SJCRH30 (cell line): Measurements from ENCODE around the gene ENAM. TPM values are rescaled to one million over a fixed set of nuclear protein-coding genes. Genes with fewer than 3 reads are reported as not detected.
A peak's percentile ranks its signal among the peaks of the same experiment; 100 is the strongest.
"Not testable (repeated sequence)": the region's sequence is repeated elsewhere in the genome, so short reads cannot be mapped to it uniquely, and the experiment has no call there.

ENCODE experiments used
- DNase-seq, 2 experiments: peaks; one replicate each; pipeline ENCODE4 v3.0.0-alpha.2; 2015 to 2020
- H3K27ac ChIP-seq: fragments of 250-450 bp; sonication (Bioruptor Pico); 2 replicates; pipeline ENCODE4 v1.5.1; 2020; ENCODE audit warnings: mild to moderate bottlenecking, moderate library complexity
- H3K27me3 ChIP-seq: fragments of 250-450 bp; sonication (Bioruptor Pico); 2 replicates; pipeline ENCODE4 v1.5.1; 2020; ENCODE audit warnings: mild to moderate bottlenecking, moderate library complexity
- H3K36me3 ChIP-seq: fragments of 250-450 bp; sonication (Bioruptor Pico); 2 replicates; pipeline ENCODE4 v1.5.1; 2020; ENCODE audit warnings: mild to moderate bottlenecking, moderate library complexity
- H3K4me1 ChIP-seq: fragments of 250-450 bp; sonication (Bioruptor Pico); 2 replicates; pipeline ENCODE4 v1.5.1; 2020; ENCODE audit warnings: mild to moderate bottlenecking, moderate library complexity
- H3K4me3 ChIP-seq: fragments of 250-450 bp; sonication (Bioruptor Pico); 2 replicates; pipeline ENCODE4 v1.5.1; 2020; ENCODE audit warnings: mild to moderate bottlenecking, moderate library complexity
- H3K9me3 ChIP-seq: fragments of 250-450 bp; sonication (Bioruptor Pico); replicated peaks from 2 replicates; pipeline ENCODE4 v1.5.1; 2020; ENCODE audit warnings: mild to moderate bottlenecking, moderate library complexity
- total RNA-seq: library from RNA; depleted of rRNA; stranded (reverse); fragments of >200 nt; shearing (Covaris generic); gene quantifications from 2 replicates; pipeline ENCODE4 v1.2.3, GENCODE V29; 2014

The ENAM gene
- total RNA-seq, 1 experiment from 2014 or later: not detected

DNA sequence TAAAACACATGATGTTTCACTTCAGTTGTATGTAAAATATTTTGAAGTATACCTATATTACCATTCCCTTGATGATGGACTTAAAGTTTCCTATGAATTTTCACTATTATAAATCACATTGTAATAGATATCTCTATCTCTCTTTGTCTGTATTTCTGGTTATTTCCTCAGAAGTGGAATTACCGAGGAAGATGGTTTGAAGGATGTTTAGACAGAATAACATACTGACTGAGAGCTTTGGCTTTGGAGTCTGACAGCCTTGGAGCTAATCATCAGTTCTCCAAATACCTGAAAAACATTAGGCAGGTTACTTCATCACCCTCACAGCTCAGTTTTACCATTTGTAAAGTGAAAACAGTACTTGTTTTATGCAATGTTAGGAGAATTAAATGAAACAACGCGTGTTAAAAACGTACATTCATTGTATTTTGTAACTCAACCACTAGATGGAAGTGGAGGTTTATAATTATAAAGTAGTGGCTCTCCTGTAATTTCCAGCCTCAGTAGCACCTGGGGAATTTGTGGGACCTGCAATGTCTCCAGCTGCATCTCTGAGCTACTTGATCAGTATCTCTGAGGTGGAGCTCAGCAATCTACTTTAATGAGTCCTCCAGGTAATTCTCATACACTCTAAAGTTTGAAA is 23.4 kb downstream of the ENAM start:
- Histone ChIP-seq H3K4me1 (no peaks in the 10 kb centered on the region), H3K9me3 (no peaks in the 10 kb centered on the region), H3K27me3 (no peaks in the 10 kb centered on the region; the same call in 1 of the 2 replicates), H3K27ac (no peak overlapping the region), H3K4me3 (no peak overlapping the region), H3K36me3 (no peaks in the 10 kb centered on the region)
- peak in 1 of 2 experiments; percentile 51 for DNase-seq

DNA sequence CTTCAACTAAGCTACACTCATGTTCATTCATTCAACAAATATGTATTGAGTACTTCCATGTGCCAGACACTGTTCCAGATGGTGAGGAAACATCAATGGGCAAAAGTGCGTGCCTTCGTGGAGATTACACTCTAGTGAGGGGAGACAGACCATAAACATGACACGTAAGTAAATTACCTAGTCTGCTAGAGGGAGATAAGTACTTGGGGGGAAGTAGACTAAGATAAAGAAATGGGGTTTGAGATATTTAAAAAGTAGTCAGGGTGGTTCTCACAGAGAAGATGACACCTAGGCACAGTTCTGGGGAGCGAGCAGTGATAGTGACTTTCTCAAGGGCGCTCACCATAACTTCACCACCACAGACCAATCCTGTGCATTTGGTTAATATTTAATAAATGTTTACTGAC is 26.1 kb downstream of the ENAM start:
- H3K36me3 ChIP-seq: no peaks in the 10 kb centered on the region
- H3K4me1 ChIP-seq: no peaks in the 10 kb centered on the region
- no peaks in the 10 kb centered on the region; the same call in 1 of the 2 replicates for H3K27me3 ChIP-seq
- no peak for DNase-seq
- no peaks in the 10 kb centered on the region for H3K9me3 ChIP-seq
- H3K27ac ChIP-seq: no peak overlapping the region
- no peak overlapping the region for H3K4me3 ChIP-seq

DNA sequence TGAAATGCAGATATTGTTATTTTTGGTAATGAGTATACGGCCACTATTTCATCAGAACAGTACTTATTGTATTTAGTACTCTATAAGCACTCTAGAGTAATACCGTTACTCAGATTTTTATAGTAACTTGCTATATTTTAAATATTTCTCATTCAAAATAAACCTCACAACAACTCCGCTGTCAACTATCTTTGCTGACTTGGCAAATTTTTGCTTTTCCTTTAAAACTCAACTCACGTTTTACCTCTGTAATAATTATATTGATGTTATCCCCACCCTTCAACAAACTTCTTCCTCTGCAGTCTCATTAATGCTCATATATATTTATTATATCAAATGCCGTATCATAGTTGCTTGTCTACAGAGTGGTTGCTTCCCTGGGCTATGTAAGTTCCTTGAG is 28.8 kb downstream of the ENAM start:
- Histone ChIP-seq H3K4me3 (no peak overlapping the region), H3K36me3 (no peaks in the 10 kb centered on the region), H3K9me3 (no peaks in the 10 kb centered on the region), H3K27me3 (no peaks in the 10 kb centered on the region; the same call in 1 of the 2 replicates), H3K27ac (no peak overlapping the region), H3K4me1 (no peaks in the 10 kb centered on the region)
- DNase-seq: no peak

DNA sequence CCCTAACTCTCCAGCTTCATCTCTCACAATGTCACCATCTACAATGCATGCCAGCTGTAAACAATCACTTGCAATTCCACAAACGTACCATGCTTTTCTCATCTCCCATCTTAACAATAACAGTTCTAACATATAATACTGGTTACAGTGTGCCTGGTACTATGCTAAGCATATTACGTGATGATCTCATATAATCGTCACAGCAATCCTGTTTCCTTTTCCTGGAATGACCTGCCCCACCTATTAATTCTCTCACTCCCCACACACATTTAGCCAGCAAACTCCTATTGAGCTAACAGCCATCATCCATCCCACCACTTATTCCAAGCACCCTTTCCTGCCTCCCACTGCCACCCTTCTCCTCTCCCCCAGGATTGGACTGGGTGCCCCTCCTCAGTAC is 29.9 kb downstream of the ENAM start:
- no peaks in the 10 kb centered on the region for H3K36me3 ChIP-seq
- H3K27me3 ChIP-seq: no peaks in the 10 kb centered on the region; the same call in 1 of the 2 replicates
- H3K9me3 ChIP-seq: no peaks in the 10 kb centered on the region
- H3K4me1 ChIP-seq: no peaks in the 10 kb centered on the region
- no peak for DNase-seq
- no peak overlapping the region for H3K27ac ChIP-seq
- no peak overlapping the region for H3K4me3 ChIP-seq

DNA sequence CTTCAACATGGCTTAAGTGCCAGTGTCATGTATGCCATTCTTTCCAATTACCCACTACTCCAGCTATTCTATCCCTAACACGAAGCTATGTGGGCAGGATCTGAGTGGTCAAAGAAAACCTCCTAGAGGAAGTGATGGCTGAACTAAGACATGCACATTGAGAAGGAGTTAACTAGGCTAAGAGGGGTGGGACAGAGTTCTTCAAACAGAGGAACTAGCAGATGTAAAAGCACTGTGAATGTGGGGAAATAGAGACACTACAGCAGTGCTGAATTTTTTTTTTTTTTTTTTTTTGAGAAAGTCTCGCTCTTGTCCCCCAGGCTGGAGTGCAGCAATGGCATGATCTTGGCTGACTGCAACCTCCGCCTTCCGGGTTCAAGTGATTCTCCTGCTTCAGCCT is 31.6 kb downstream of the ENAM start:
- Histone ChIP-seq H3K4me1 (no peaks in the 10 kb centered on the region), H3K36me3 (no peaks in the 10 kb centered on the region), H3K4me3 (no peak overlapping the region), H3K27me3 (no peaks in the 10 kb centered on the region; the same call in 1 of the 2 replicates), H3K27ac (no peak overlapping the region), H3K9me3 (no peaks in the 10 kb centered on the region)
- no peak for DNase-seq

DNA sequence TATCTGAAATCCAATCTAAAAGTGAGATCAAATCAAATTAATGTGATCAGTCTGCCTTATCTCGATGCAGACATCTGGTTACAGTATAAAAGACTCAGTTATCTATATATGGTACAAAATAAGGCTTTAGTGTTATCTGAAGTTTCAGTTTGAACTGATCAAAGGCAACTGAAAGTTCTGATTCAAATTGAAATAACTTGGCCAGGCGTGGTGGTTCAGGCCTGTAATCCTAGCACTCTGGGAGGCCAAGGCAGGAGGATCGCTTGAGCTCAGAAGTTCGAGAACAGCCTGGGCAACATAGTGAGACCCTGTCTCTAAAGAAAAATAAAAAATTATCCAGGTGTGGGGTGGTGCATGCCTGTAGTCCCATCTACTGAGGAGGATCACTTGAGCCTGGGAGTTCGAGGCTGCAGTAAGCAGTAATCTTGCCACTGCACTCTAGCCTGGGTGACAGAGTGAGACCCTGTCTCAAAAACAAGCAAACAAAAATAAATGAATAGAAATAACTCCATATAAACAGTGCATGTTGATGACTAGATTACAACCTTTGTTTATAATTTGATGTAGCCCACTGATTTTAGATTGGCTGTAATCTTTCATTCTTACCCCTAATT is 32.9 kb downstream of the ENAM start:
- not testable (repeated sequence) for H3K27me3 ChIP-seq, H3K4me3 ChIP-seq, H3K4me1 ChIP-seq, DNase-seq, H3K27ac ChIP-seq, H3K36me3 ChIP-seq, H3K9me3 ChIP-seq

DNA sequence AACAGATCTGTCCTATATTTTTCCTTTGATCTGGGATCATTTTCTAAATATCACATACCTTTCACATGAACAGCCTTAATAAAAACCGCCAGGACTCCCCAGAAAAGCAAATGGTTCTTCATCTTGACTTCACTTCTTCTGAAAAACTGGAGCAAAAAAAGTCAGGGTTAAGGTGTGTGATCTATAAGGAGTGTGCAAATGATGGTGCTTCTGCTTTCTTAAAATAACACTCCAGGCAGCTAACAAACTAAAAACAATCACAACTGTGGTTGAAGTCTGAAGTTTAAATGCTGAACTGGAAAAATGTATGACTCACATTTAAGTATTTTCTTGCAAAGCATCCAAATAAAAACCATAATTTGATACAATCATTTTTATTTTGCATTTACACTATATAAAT is 37.8 kb downstream of the ENAM start, which contains the start of gene JCHAIN:
Gene JCHAIN (minus strand): TSS at position 140 of the 400 bp plus-strand sequence. CDS start 18 bp downstream, at position 122.
- Histone ChIP-seq H3K9me3 (no peaks in the 10 kb centered on the region), H3K27ac (no peak within 1 kb of the TSS), H3K4me1 (no peaks in the 10 kb centered on the region), H3K4me3 (no peak within 1 kb of the TSS), H3K36me3 (no peaks in the 10 kb centered on the region), H3K27me3 (no peaks in the 10 kb centered on the region)
- no peak for DNase-seq

DNA sequence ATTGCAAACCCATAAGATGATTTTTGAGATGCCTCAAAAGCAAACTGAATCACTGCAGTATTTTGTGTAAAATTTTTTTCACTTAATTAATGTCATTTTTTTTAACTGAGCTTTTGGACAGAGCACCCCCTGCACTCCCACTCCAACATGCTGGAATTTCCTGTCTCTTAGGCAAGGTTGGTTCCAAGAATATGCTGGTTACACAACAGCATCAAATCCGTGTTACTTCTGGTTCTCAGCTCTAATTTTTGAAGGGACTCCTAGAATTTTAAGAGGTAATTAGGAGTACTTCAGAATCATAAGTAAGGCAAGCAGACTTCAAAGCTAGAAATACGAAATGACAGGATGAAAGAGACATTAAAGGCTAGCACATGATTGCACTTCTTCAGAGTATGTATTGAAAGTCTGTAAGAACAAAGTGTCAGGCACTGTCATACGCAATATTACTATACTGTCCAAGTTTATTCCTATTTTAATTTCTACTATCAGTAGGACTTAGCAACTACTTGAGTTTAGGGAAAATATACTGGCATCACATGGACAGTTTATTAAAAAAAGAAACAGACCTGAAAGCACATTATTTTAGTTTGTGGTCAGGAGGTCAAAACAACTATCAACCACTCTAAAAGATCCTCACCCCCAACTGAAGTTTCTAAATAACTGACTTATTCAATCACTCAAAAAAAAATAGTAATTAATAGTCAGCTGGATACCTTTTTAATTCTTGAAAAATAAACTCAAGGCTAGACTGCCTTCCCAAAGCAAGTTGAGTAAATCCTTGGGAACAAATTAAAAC is 39.4 kb downstream of the ENAM start:
- H3K27me3 ChIP-seq: peaks cover 7% of the 10 kb centered on the region; the same call in 1 of the 2 replicates
- no peaks in the 10 kb centered on the region for H3K36me3 ChIP-seq
- H3K27ac ChIP-seq: no peak overlapping the region
- no peaks in the 10 kb centered on the region for H3K4me1 ChIP-seq
- no peaks in the 10 kb centered on the region for H3K9me3 ChIP-seq
- no peak overlapping the region for H3K4me3 ChIP-seq
- no peak for DNase-seq

- H3K27ac ChIP-seq: no peak overlapping the region
- no peaks in the 10 kb centered on the region for H3K9me3 ChIP-seq
- peaks cover 12% of the 10 kb centered on the region for H3K27me3 ChIP-seq
- no peak for DNase-seq
- no peak overlapping the region for H3K4me3 ChIP-seq
- no peaks in the 10 kb centered on the region for H3K4me1 ChIP-seq
- no peaks in the 10 kb centered on the region for H3K36me3 ChIP-seq
These were observed 41.9 kb downstream of the ENAM start for GRCh38 chr4:70670332-70671014.

- H3K27me3 ChIP-seq: peaks cover 12% of the 10 kb centered on the region
- H3K9me3 ChIP-seq: no peaks in the 10 kb centered on the region
- no peak for DNase-seq
- no peak overlapping the region for H3K4me3 ChIP-seq
- no peak overlapping the region for H3K27ac ChIP-seq
- H3K4me1 ChIP-seq: no peaks in the 10 kb centered on the region
- no peaks in the 10 kb centered on the region for H3K36me3 ChIP-seq
These were observed 42.5 kb downstream of the ENAM start for GRCh38 chr4:70671091-70671490.

- Histone ChIP-seq H3K36me3 (no peaks in the 10 kb centered on the region), H3K27ac (no peak overlapping the region), H3K27me3 (peaks cover 12% of the 10 kb centered on the region), H3K4me1 (no peaks in the 10 kb centered on the region), H3K9me3 (no peaks in the 10 kb centered on the region), H3K4me3 (no peak overlapping the region)
- no peak for DNase-seq
These were observed 45.6 kb downstream of the ENAM start for GRCh38 chr4:70674191-70674590.

- Histone ChIP-seq H3K4me3 (no peak overlapping the region), H3K9me3 (no peaks in the 10 kb centered on the region), H3K27me3 (peaks cover 12% of the 10 kb centered on the region), H3K36me3 (no peaks in the 10 kb centered on the region), H3K4me1 (no peaks in the 10 kb centered on the region), H3K27ac (no peak overlapping the region)
- DNase-seq: no peak
These were observed 46.2 kb downstream of the ENAM start for GRCh38 chr4:70674731-70675130.

GRCh38 chr4:70676554-70677090 is 48.1 kb downstream of the ENAM start:
- no peak for DNase-seq
- no peaks in the 10 kb centered on the region for H3K9me3 ChIP-seq
- peaks cover 12% of the 10 kb centered on the region for H3K27me3 ChIP-seq
- H3K27ac ChIP-seq: no peak overlapping the region
- H3K36me3 ChIP-seq: no peaks in the 10 kb centered on the region
- H3K4me1 ChIP-seq: no peaks in the 10 kb centered on the region
- no peak overlapping the region for H3K4me3 ChIP-seq

DNA sequence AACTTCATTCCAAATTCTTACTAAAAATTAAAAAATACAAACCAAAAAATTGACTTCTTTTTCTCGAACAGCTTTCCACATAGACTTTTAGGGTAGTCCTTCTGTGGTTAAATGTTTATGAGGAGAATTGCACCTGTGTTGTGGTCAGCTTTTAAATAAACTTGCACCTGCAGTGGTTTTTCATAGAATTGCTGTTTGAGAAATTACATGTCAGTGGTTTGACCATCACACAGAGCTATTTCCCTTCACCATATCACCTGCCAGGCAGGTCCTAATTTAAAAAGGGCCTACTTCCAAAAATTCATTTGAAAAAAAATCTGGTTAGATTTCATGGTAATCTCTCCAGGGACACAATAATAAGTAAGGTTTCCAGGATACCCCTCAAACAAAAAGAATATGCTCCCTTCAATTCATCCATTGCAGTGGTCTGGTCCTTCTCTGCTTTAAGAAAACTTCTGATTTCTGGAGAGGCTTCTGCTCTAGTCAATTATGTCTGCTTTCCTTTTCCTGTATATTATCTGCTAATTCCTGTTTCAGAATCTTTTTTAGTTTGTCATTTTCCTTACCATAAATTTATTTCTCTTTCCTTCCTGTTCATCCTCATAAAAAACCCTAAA is 49.9 kb downstream of the ENAM start:
- H3K27me3 ChIP-seq: peaks cover 5% of the 10 kb centered on the region; the same call in 1 of the 2 replicates
- no peak overlapping the region for H3K27ac ChIP-seq
- no peak for DNase-seq
- no peaks in the 10 kb centered on the region for H3K9me3 ChIP-seq
- H3K4me3 ChIP-seq: no peak overlapping the region
- H3K36me3 ChIP-seq: no peaks in the 10 kb centered on the region
- no peaks in the 10 kb centered on the region for H3K4me1 ChIP-seq
